MM.1S (cell line): ENCODE results near the gene ACTR2.

Source experiments
- DNase-seq: peaks from one replicate; pipeline ENCODE4 v3.0.0-alpha.2; 2015
- H2AFZ ChIP-seq: fragments of 300-600 bp; sonication (generic); 2 replicates; pipeline ENCODE4 v1.6.0; 2016; ENCODE audit warnings: antibody characterized with exemption, low read length
- H3F3A ChIP-seq: fragments of 300-600 bp; sonication (generic); 2 replicates; pipeline ENCODE4 v1.6.1; 2016; ENCODE audit warnings: mild to moderate bottlenecking, antibody characterized with exemption, low read length, moderate library complexity, mixed read lengths; ENCODE audit not compliant: insufficient read depth
- H3K27ac ChIP-seq: fragments of 300-600 bp; sonication (generic); 2 replicates; pipeline ENCODE4 v1.5.1; 2016; ENCODE audit warnings: mild to moderate bottlenecking, low read length
- H3K27me3 ChIP-seq: fragments of 300-600 bp; sonication (generic); replicated peaks from 2 replicates; pipeline ENCODE4 v1.6.0; 2016; ENCODE audit warnings: low read length; ENCODE audit not compliant: insufficient read depth
- H3K36me3 ChIP-seq: fragments of 300-600 bp; sonication (generic); replicated peaks from 2 replicates; pipeline ENCODE4 v1.6.1; 2016; ENCODE audit warnings: mild to moderate bottlenecking, low read length, mixed read lengths; ENCODE audit not compliant: insufficient read depth
- H3K4me1 ChIP-seq: fragments of 300-600 bp; sonication (generic); 2 replicates; pipeline ENCODE4 v1.6.1; 2016; ENCODE audit warnings: low read length, mixed read lengths
- H3K4me2 ChIP-seq: fragments of 300-600 bp; sonication (generic); 2 replicates; pipeline ENCODE4 v1.6.0; 2016; ENCODE audit warnings: low read depth, low read length
- H3K4me3 ChIP-seq: fragments of 300-600 bp; sonication (generic); 2 replicates; pipeline ENCODE4 v1.5.1; 2016; ENCODE audit warnings: low read length, mixed read lengths
- H3K79me2 ChIP-seq: fragments of 300-600 bp; sonication (generic); 2 replicates; pipeline ENCODE4 v1.6.1; 2016; ENCODE audit warnings: mixed run types, low read length, mixed read lengths
- H3K9ac ChIP-seq: fragments of 300-600 bp; sonication (generic); 2 replicates; pipeline ENCODE4 v1.6.1; 2016; ENCODE audit warnings: low read length, mixed read lengths
- H3K9me2 ChIP-seq: fragments of 300-600 bp; sonication (generic); replicated peaks from 2 replicates; pipeline ENCODE4 v1.6.1; 2016; ENCODE audit warnings: mild to moderate bottlenecking, low read length, mixed read lengths; ENCODE audit not compliant: insufficient read depth
- H3K9me3 ChIP-seq: fragments of 300-600 bp; sonication (generic); replicated peaks from 2 replicates; pipeline ENCODE4 v1.6.1; 2016; ENCODE audit warnings: mild to moderate bottlenecking, low read length, mixed read lengths; ENCODE audit not compliant: insufficient read depth
- H4K20me1 ChIP-seq: fragments of 300-600 bp; sonication (generic); 2 replicates; pipeline ENCODE4 v1.6.1; 2016; ENCODE audit warnings: mild to moderate bottlenecking, low read length, moderate library complexity, mixed read lengths; ENCODE audit not compliant: insufficient read depth
- EZH2 ChIP-seq: fragments of 300-600 bp; sonication (generic); optimal IDR thresholded peaks from 2 replicates; pipeline ENCODE3; 2017; ENCODE audit warnings: low read depth, mild to moderate bottlenecking, antibody characterized with exemption, low read length, mixed read lengths
- EZH2phosphoT487 ChIP-seq: fragments of 300-600 bp; sonication (generic); IDR thresholded peaks from 2 replicates; pipeline ENCODE4 v1.6.1; 2018; ENCODE audit warnings: antibody characterized with exemption, low read length
- TF ChIP-seq, protein P1 (sequence below): fragments of 300-600 bp; sonication (generic); IDR thresholded peaks from 2 replicates; pipeline ENCODE4 v1.5.1; 2016; ENCODE audit warnings: antibody characterized with exemption, low read length, mixed read lengths

ACTR2 gene

DNA sequence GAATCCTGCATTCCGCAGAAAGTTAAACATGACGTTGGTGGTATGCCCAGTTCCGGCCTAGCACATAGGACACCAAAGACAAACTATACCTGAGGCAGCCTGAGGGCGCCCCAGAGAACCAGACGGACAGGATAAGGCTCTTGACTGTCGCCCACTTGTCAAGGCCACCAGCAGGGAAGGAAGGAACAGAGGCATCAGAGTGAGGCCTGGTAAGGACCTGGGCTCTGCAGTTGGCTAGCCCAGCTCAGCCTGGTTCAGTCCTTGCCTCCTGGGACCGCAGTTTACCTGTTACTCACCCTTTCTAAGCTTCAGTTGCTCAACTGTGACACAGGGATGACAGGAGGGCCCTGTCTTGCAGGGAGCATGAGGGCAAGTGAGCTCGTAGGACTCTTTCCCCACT lies 82.1 kb downstream of the ACTR2 start:
- no peaks in the 10 kb centered on the region for H3K9me3 ChIP-seq
- no peaks in the 10 kb centered on the region for H3K4me1 ChIP-seq
- H3K79me2 ChIP-seq, result no peaks in the 10 kb centered on the region
- H3K4me3 ChIP-seq, result no peak overlapping the region
- TF ChIP-seq EZH2 (no peak), EZH2phosphoT487 (no peak)
- TF ChIP-seq, protein P1, sequence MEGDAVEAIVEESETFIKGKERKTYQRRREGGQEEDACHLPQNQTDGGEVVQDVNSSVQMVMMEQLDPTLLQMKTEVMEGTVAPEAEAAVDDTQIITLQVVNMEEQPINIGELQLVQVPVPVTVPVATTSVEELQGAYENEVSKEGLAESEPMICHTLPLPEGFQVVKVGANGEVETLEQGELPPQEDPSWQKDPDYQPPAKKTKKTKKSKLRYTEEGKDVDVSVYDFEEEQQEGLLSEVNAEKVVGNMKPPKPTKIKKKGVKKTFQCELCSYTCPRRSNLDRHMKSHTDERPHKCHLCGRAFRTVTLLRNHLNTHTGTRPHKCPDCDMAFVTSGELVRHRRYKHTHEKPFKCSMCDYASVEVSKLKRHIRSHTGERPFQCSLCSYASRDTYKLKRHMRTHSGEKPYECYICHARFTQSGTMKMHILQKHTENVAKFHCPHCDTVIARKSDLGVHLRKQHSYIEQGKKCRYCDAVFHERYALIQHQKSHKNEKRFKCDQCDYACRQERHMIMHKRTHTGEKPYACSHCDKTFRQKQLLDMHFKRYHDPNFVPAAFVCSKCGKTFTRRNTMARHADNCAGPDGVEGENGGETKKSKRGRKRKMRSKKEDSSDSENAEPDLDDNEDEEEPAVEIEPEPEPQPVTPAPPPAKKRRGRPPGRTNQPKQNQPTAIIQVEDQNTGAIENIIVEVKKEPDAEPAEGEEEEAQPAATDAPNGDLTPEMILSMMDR, result no peak
- no peak overlapping the region for H2AFZ ChIP-seq
- H3K36me3 ChIP-seq, result no peaks in the 10 kb centered on the region
- DNase-seq, result no peak
- H4K20me1 ChIP-seq, result no peaks in the 10 kb centered on the region
- no peaks in the 10 kb centered on the region for H3K9me2 ChIP-seq
- no peak overlapping the region for H3K27ac ChIP-seq
- no peak overlapping the region for H3K9ac ChIP-seq
- no peaks in the 10 kb centered on the region for H3K27me3 ChIP-seq
- no peak overlapping the region for H3K4me2 ChIP-seq
- no peaks in the 10 kb centered on the region for H3F3A ChIP-seq

DNA sequence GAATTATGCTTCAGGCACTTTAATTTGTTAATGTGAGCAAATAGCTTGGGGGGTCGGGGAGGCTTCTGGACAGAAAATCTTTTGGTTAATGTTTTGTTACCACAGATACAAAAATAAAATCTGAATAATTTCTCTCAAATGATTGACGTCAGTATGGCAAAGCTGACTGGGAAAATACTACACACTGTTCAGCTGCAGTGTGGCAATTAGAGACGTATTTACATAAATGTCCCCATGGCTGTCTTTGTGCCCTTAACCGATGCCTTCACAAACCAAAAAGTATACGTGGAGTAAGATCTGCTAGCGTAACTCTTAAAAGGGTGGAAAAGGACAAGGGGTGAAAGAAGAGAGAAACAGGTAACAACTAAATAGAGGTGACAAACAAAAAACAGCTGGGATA lies 83.4 kb downstream of the ACTR2 start:
- no peaks in the 10 kb centered on the region for H3K4me1 ChIP-seq
- TF ChIP-seq EZH2, result no peak
- TF ChIP-seq, protein P1, result no peak
- TF ChIP-seq EZH2phosphoT487, result no peak

DNA sequence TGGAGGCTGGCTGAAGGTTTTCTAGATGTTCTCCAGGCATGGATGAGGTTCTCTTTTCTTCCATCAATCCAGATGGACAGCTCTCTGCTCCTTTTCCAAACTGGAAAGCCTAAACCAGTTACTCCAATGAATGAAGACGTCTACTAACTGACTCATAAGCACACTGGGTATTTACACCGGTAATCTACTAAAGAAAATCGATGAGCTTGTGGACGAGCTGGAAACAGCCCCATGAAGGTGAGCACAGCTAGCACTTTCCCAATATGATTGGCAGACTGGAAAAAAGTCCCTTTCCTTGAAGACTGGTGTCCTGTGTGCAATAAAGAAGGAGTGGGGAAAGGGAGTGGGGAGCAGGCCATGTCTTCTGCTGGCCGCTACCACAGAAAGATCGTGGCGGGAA lies 84.0 kb downstream of the ACTR2 start:
- H3K36me3 ChIP-seq, result no peaks in the 10 kb centered on the region
- H3K4me3 ChIP-seq, result no peak overlapping the region
- no peaks in the 10 kb centered on the region for H3K79me2 ChIP-seq
- H3F3A ChIP-seq, result no peaks in the 10 kb centered on the region
- no peak for DNase-seq
- no peak overlapping the region for H3K27ac ChIP-seq
- H4K20me1 ChIP-seq, result no peaks in the 10 kb centered on the region
- H3K4me2 ChIP-seq, result no peak overlapping the region
- no peak overlapping the region for H3K9ac ChIP-seq
- H3K4me1 ChIP-seq, result no peaks in the 10 kb centered on the region
- no peaks in the 10 kb centered on the region for H3K9me3 ChIP-seq
- TF ChIP-seq EZH2 (no peak), EZH2phosphoT487 (no peak)
- TF ChIP-seq, protein P1, result no peak
- H2AFZ ChIP-seq, result no peak overlapping the region
- no peaks in the 10 kb centered on the region for H3K9me2 ChIP-seq
- H3K27me3 ChIP-seq, result no peaks in the 10 kb centered on the region

More for the DNA sequence above, 83.4 kb downstream of the ACTR2 start:
- no peaks in the 10 kb centered on the region for H3F3A ChIP-seq
- H3K4me3 ChIP-seq, result no peak overlapping the region
- no peaks in the 10 kb centered on the region for H4K20me1 ChIP-seq
- H3K4me2 ChIP-seq, result no peak overlapping the region
- H3K9me3 ChIP-seq, result no peaks in the 10 kb centered on the region
- H3K27me3 ChIP-seq, result no peaks in the 10 kb centered on the region
- H3K36me3 ChIP-seq, result no peaks in the 10 kb centered on the region
- H3K9ac ChIP-seq, result no peak overlapping the region
- H3K9me2 ChIP-seq, result no peaks in the 10 kb centered on the region
- H3K27ac ChIP-seq, result no peak overlapping the region
- no peak overlapping the region for H2AFZ ChIP-seq
- H3K79me2 ChIP-seq, result no peaks in the 10 kb centered on the region
- DNase-seq, result no peak
